Ascending aorta (tissue), 2 donors: ENCODE results near the gene EDARADD. TPM values are rescaled to one million over a fixed set of nuclear protein-coding genes. Genes with fewer than 3 reads are reported as not detected.

Experiments used
- DNase-seq, 2 donors: peaks; one replicate each; pipeline ENCODE4 v3.0.0-alpha.2; 2019; ENCODE audit warnings: low spot score in 2 of 2
- H3K27ac ChIP-seq, 2 donors: fragments of 200-600 bp; sonication (generic); one replicate each; pipeline ENCODE4 v1.5.1; 2016 to 2017; ENCODE audit warnings: mild to moderate bottlenecking in 1 of 2
- H3K27me3 ChIP-seq: fragments of 200-600 bp; sonication (generic); one replicate; pipeline ENCODE4 v1.5.1; 2017
- H3K36me3 ChIP-seq, 2 donors: fragments of 200-600 bp; sonication (generic); one replicate each; pipeline ENCODE4 v1.5.1; 2016
- H3K4me1 ChIP-seq, 2 donors: fragments of 200-600 bp; sonication (generic); one replicate each; pipeline ENCODE4 v1.5.1; 2016 to 2017; ENCODE audit warnings: mild to moderate bottlenecking in 1 of 2
- H3K4me3 ChIP-seq, 2 donors: fragments of 200-600 bp; sonication (generic); one replicate each; pipeline ENCODE4 v1.5.1; 2016 to 2017; ENCODE audit warnings: mild to moderate bottlenecking in 1 of 2
- H3K9me3 ChIP-seq, 2 donors: fragments of 200-600 bp; sonication (generic); one replicate each; pipeline ENCODE4 v1.5.1; 2016
- intact Hi-C: fragments of 100-400 bp; cut with DNase I; formaldehyde crosslinking; loops from one replicate; pipeline ENCODE4 v1.15.1; 2023
- total RNA-seq: library from RNA; depleted of rRNA; stranded (reverse); fragments of >200 nt; gene quantifications from one replicate; pipeline ENCODE4 v1.1.0, GENCODE V29; 2016
- TF ChIP-seq, protein P1 (sequence below), 3 experiments: fragments of 200-600 bp in 2 of 3; fragments of 450-650 bp in 1 of 3; sonication (generic) in 2 of 3; IDR thresholded peaks; one replicate each; pipeline ENCODE4 v1.5.1; 2016 to 2019; ENCODE audit warnings: antibody characterized with exemption in 3 of 3, mild to moderate bottlenecking in 1 of 3, moderate library complexity in 1 of 3

The EDARADD gene
- total RNA-seq, 1 donor from 2014 or later: not detected

DNA sequence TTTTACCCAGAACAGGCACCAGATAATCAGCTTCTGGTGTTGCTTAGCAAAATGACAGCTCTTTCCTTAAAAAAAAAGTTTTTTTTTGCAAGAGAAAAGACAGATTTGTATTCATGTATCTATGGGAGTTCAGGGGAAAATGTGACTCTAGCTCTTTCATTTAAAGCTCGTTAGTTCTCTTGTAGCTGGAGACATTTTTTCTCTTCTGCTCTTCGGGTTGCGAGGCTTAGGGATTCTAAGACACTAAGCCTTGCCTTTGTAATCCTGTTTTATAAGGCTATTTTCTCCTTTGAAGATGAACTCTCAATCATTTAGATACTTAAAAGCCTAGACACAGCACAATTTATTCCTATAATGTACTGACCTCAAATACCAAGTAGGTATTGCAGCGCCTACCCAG is 40.3 kb upstream of the EDARADD start:
- Histone ChIP-seq H3K27ac (no peak overlapping the region), H3K9me3 (peaks cover 0 to 6% of the 10 kb centered on the region in 2 donors), H3K4me1 (no peaks in the 10 kb centered on the region), H3K4me3 (no peak overlapping the region), H3K27me3 (no peaks in the 10 kb centered on the region), H3K36me3 (no peaks in the 10 kb centered on the region)
- DNase-seq: no peak
- TF ChIP-seq, protein P1, sequence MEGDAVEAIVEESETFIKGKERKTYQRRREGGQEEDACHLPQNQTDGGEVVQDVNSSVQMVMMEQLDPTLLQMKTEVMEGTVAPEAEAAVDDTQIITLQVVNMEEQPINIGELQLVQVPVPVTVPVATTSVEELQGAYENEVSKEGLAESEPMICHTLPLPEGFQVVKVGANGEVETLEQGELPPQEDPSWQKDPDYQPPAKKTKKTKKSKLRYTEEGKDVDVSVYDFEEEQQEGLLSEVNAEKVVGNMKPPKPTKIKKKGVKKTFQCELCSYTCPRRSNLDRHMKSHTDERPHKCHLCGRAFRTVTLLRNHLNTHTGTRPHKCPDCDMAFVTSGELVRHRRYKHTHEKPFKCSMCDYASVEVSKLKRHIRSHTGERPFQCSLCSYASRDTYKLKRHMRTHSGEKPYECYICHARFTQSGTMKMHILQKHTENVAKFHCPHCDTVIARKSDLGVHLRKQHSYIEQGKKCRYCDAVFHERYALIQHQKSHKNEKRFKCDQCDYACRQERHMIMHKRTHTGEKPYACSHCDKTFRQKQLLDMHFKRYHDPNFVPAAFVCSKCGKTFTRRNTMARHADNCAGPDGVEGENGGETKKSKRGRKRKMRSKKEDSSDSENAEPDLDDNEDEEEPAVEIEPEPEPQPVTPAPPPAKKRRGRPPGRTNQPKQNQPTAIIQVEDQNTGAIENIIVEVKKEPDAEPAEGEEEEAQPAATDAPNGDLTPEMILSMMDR (IDR thresholded peaks at IDR 0.05): no peak
- intact Hi-C loops: no loop called here

DNA sequence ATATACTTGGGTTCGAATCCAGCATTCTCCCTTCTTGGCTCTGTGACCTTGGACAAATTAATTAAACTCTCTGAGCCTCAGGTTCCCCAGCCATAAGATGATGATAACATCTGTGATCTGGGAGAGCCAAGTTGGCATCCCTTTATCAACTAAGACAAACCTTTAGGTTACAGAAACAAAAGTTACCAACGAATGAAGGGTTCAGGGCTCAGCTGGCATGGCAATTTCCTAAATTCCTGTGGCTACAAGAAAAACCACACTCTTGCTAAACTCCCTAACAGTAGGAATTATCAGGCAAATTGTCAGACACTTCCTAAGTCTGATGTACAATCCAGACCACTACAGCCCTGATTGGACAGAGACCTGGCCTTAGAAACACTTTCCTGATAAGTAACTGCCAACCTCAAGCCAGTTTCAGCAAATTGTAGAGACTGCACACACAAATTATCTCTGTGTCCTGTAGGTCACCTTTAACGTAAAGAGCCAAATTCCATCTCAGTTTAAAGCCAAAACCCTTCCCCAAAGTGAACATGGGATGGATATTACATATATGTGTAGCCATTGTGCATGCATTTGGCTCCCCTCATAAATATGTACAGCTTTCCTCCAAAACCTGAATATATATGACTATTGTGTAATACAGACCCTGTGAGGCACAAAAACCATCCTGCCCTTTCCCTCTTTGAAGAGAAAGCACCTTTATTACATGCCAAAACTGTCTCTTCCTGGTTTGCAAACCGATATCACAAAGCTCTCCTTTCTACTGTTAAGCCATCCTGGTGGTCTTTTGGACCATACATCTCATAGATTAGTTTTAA is 39.5 kb upstream of the EDARADD start:
- TF ChIP-seq, protein P1 (IDR thresholded peaks at IDR 0.05): no peak
- no peak for DNase-seq
- intact Hi-C loops: no loop called here
- Histone ChIP-seq H3K27ac (no peak overlapping the region), H3K4me3 (no peak overlapping the region), H3K27me3 (no peaks in the 10 kb centered on the region), H3K36me3 (no peaks in the 10 kb centered on the region), H3K9me3 (peaks cover 0 to 6% of the 10 kb centered on the region in 2 donors), H3K4me1 (no peaks in the 10 kb centered on the region)

DNA sequence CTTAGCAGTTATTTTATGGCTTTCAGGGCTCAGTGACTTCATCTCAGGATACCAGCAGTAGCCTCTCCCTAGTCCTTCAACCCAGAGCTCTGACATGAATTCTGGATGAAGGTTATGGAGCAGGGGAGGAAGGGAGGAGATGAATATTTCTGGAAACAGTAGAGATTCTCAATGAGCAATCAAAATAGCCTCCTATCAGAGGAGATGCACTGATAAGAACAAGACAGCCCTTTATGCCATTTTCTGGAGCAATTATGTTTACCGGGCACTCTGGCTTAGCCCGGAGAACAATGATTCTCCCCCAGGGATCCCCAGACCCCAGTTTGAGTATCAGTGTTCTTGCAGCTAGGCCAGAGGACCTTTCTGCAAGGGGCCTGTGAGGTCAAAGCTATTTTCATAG is 37.9 kb upstream of the EDARADD start:
- H3K4me1 ChIP-seq: no peaks in the 10 kb centered on the region
- no peak overlapping the region for H3K4me3 ChIP-seq
- TF ChIP-seq, protein P1 (IDR thresholded peaks at IDR 0.05): no peak
- DNase-seq: no peak
- H3K27ac ChIP-seq: no peak overlapping the region
- H3K36me3 ChIP-seq: no peaks in the 10 kb centered on the region
- intact Hi-C loops: no loop called here
- no peaks in the 10 kb centered on the region for H3K27me3 ChIP-seq
- peaks cover 0 to 6% of the 10 kb centered on the region in 2 donors for H3K9me3 ChIP-seq

GRCh38 chr1:236361909-236362590 is 32.0 kb upstream of the EDARADD start:
- no peak for DNase-seq
- TF ChIP-seq, protein P1 (IDR thresholded peaks at IDR 0.05): no peak
- Histone ChIP-seq H3K9me3 (peaks cover 0 to 6% of the 10 kb centered on the region in 2 donors), H3K36me3 (no peaks in the 10 kb centered on the region), H3K27me3 (no peaks in the 10 kb centered on the region), H3K4me3 (no peak overlapping the region), H3K27ac (no peak overlapping the region), H3K4me1 (no peaks in the 10 kb centered on the region)
- intact Hi-C loops: no loop called here

GRCh38 chr1:236363237-236363636 is 30.8 kb upstream of the EDARADD start:
- H3K4me1 ChIP-seq: no peaks in the 10 kb centered on the region
- H3K4me3 ChIP-seq: no peak overlapping the region
- no peaks in the 10 kb centered on the region for H3K36me3 ChIP-seq
- TF ChIP-seq, protein P1 (IDR thresholded peaks at IDR 0.05): no peak
- DNase-seq: no peak
- H3K27me3 ChIP-seq: no peaks in the 10 kb centered on the region
- no peaks in the 10 kb centered on the region for H3K9me3 ChIP-seq
- no peak overlapping the region for H3K27ac ChIP-seq
- intact Hi-C loops: no loop called here
